SU-DHL-6 (cell line): ENCODE data around the gene RALY.
A peak's percentile ranks its signal among the peaks of the same experiment; 100 is the strongest.

Source experiments
- H2AFZ ChIP-seq: fragments of 200-600 bp; sonication (generic); 2 replicates; pipeline ENCODE4 v1.6.1; 2014; ENCODE audit warnings: low read depth, mild to moderate bottlenecking, moderate library complexity, mixed read lengths, antibody characterized with exemption, low read length; ENCODE audit not compliant: severe bottlenecking
- H3F3A ChIP-seq: fragments of 200-600 bp; shearing (Covaris generic); 2 replicates; pipeline ENCODE4 v1.6.0; 2016; ENCODE audit warnings: antibody characterized with exemption, mild to moderate bottlenecking; ENCODE audit not compliant: insufficient read depth
- H3K27ac ChIP-seq: fragments of 200-600 bp; sonication (generic); 2 replicates; pipeline ENCODE4 v1.5.1; 2016; ENCODE audit warnings: low read depth, mild to moderate bottlenecking, low read length, moderate library complexity, mixed read lengths
- H3K27me3 ChIP-seq: fragments of 200-600 bp; sonication (generic), shearing (Covaris generic); 2 replicates; pipeline ENCODE4 v1.6.0; 2014; ENCODE audit warnings: mild to moderate bottlenecking, low read length
- H3K36me3 ChIP-seq: fragments of 200-600 bp; sonication (generic); 2 replicates; pipeline ENCODE4 v1.6.1; 2014; ENCODE audit warnings: mild to moderate bottlenecking, low read length, mixed read lengths
- H3K4me2 ChIP-seq: fragments of 300-600, 200-600 bp; shearing (Covaris generic), sonication (generic); 2 replicates; pipeline ENCODE4 v1.6.0; 2014; ENCODE audit warnings: low read length, low read depth, mild to moderate bottlenecking; ENCODE audit not compliant: poor library complexity, severe bottlenecking
- H3K4me3 ChIP-seq: fragments of 200-600 bp; sonication (generic); 2 replicates; pipeline ENCODE4 v1.5.1; 2014; ENCODE audit warnings: antibody characterized with exemption, low read length, mild to moderate bottlenecking, mixed read lengths; ENCODE audit not compliant: insufficient read depth, poor library complexity, severe bottlenecking
- H3K79me2 ChIP-seq: fragments of 200-600 bp; sonication (generic); 2 replicates; pipeline ENCODE4 v1.6.1; 2014; ENCODE audit warnings: mild to moderate bottlenecking, low read length, moderate library complexity; ENCODE audit not compliant: insufficient read depth
- H3K9ac ChIP-seq: fragments of 200-600 bp; sonication (generic); 2 replicates; pipeline ENCODE4 v1.7.0; 2014; ENCODE audit warnings: mild to moderate bottlenecking, low read length
- H3K9me2 ChIP-seq: fragments of 200-600 bp; sonication (generic); replicated peaks from 2 replicates; pipeline ENCODE4 v1.6.1; 2014; ENCODE audit warnings: low read length; ENCODE audit not compliant: insufficient read depth
- H3K9me3 ChIP-seq: fragments of 200-600 bp; sonication (generic); 2 replicates; pipeline ENCODE4 v1.6.1; 2014; ENCODE audit warnings: low read length, mixed read lengths; ENCODE audit not compliant: insufficient read depth
- H4K20me1 ChIP-seq: fragments of 200-600 bp; sonication (generic); 2 replicates; pipeline ENCODE4 v1.6.1; 2014; ENCODE audit warnings: low read depth, mild to moderate bottlenecking, antibody characterized with exemption, low read length, moderate library complexity, mixed read lengths
- EZH2phosphoT487 ChIP-seq: fragments of 200-600 bp; sonication (generic), shearing (Covaris generic); conservative IDR thresholded peaks from 2 replicates; pipeline ENCODE4 v1.6.1; 2018; ENCODE audit warnings: mild to moderate bottlenecking, antibody characterized with exemption, low read length, moderate library complexity, mixed read lengths
- TF ChIP-seq, protein P1 (sequence below): fragments of 200-600 bp; sonication (generic); IDR thresholded peaks from one replicate; pipeline ENCODE4 v1.5.1; 2017; ENCODE audit warnings: antibody characterized with exemption, mild to moderate bottlenecking, low read length, moderate library complexity; ENCODE audit not compliant: insufficient read depth, poor library complexity, severe bottlenecking

The RALY gene

DNA sequence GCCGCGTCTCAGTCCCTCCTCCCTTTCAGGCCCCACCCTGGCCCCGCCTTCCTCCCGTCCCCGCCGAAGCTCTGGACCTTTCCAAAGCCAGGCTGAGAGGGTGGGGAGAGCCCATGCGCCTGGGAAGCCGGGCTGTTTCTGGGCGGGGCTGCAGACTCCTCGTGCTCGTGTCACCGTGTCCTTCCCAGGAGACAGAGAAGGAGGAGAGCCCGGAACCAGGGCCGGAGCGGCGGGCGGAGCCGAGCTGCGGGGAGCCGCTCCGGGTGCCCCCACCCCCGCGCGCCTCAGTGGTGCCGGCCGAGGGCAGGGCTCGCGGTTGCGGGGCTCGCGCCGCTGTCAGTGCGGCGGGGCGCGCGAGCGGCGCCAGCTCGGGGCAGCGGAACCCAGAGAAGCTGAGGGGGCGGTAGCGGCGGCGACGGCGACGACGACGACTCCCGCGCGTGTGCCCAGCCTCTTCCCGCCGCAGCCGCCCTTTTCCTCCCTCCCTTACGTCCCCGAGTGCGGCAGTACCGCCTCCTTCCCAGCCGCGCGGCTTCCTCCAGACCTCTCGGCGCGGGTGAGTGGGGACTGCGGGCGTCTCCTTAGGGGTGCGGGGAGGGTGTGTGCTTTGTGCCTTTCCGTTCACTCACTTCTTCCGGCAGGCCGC lies at the start of gene RALY:
TSS of gene RALY (plus strand) at position 336 of the 646 bp plus-strand sequence. CDS start 78,164 bp downstream, outside the sequence.
- H3K9ac ChIP-seq = peak within 1 kb of the TSS; percentile 86
- peak within 1 kb of the TSS; percentile 88 for H3K4me2 ChIP-seq
- H3F3A ChIP-seq = no peaks in the 10 kb centered on the region
- H3K4me3 ChIP-seq = peak within 1 kb of the TSS; percentile 91
- peak within 1 kb of the TSS; percentile 88 for H3K27ac ChIP-seq
- no peaks in the 10 kb centered on the region for H3K36me3 ChIP-seq
- H3K27me3 ChIP-seq = no peaks in the 10 kb centered on the region
- TF ChIP-seq EZH2phosphoT487 = no peak
- TF ChIP-seq, protein P1, sequence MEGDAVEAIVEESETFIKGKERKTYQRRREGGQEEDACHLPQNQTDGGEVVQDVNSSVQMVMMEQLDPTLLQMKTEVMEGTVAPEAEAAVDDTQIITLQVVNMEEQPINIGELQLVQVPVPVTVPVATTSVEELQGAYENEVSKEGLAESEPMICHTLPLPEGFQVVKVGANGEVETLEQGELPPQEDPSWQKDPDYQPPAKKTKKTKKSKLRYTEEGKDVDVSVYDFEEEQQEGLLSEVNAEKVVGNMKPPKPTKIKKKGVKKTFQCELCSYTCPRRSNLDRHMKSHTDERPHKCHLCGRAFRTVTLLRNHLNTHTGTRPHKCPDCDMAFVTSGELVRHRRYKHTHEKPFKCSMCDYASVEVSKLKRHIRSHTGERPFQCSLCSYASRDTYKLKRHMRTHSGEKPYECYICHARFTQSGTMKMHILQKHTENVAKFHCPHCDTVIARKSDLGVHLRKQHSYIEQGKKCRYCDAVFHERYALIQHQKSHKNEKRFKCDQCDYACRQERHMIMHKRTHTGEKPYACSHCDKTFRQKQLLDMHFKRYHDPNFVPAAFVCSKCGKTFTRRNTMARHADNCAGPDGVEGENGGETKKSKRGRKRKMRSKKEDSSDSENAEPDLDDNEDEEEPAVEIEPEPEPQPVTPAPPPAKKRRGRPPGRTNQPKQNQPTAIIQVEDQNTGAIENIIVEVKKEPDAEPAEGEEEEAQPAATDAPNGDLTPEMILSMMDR = no peak
- no peaks in the 10 kb centered on the region for H3K9me3 ChIP-seq
- H2AFZ ChIP-seq = peak within 1 kb of the TSS; percentile 79
- peaks cover 37% of the 10 kb centered on the region for H4K20me1 ChIP-seq
- peaks cover 54% of the 10 kb centered on the region for H3K79me2 ChIP-seq
- no peaks in the 10 kb centered on the region for H3K9me2 ChIP-seq

DNA sequence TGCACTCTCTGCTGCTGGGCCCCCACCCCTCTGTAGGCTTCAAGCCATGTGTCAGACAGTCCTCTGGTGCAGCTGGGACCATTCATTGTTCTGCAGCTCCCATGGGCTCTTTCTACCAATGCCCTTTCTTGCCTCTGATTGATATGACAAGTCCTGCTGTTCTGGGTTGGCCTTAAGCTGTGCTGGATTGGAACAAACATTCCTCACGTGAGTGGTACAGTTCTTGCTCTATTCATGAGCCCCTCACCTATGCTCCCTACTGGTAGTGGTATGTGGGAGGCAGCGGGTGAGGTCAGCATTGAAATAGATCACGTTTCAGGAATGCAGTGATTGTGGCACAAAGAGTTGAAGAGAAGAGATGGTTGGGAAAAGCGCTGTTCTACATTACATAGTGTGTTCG lies 48.8 kb upstream of the RALY start:
- H3K9ac ChIP-seq = no peak overlapping the region
- H3K4me2 ChIP-seq = no peak overlapping the region
- H3K79me2 ChIP-seq = no peaks in the 10 kb centered on the region
- no peaks in the 10 kb centered on the region for H3F3A ChIP-seq
- H3K9me2 ChIP-seq = no peaks in the 10 kb centered on the region
- no peak overlapping the region for H3K27ac ChIP-seq
- peaks cover 21% of the 10 kb centered on the region; the same call in 1 of the 2 replicates for H3K9me3 ChIP-seq
- no peaks in the 10 kb centered on the region for H3K36me3 ChIP-seq
- no peak for TF ChIP-seq EZH2phosphoT487
- TF ChIP-seq, protein P1 = no peak
- H3K4me3 ChIP-seq = no peak overlapping the region
- no peak overlapping the region for H2AFZ ChIP-seq
- H3K27me3 ChIP-seq = no peaks in the 10 kb centered on the region
- no peaks in the 10 kb centered on the region for H4K20me1 ChIP-seq

DNA sequence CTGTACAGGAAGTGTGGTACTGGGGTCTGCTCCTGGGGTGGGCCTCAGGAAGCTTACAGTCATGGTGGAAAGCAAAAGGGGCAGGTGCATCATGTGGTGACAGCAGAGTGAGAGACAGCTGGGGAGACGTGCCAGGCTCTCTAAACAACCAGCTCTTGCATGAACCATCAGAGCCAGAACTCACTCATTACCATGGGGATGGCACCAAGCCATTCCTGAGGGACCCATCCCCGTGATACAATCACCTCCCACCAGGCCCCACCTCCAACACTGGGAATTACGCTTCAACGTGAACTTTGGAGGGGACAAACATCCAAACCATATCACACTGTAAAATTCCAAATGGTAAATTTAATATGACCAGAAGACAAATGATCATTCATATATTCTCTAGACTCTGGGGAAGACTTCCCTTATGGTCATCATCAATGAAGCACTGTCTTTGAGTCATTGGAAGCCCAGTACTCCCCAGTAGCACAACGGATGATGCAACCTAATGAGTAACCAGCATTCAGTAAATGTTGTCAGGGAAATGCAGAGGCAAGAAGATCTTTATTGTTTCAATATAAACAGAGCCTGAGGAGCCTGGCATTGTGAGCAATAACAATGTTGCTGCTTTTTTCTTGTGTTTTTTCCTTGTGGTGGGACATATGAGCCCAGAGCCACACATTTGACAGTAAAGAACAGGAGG lies 48.2 kb upstream of the RALY start:
- H3K36me3 ChIP-seq = no peaks in the 10 kb centered on the region
- TF ChIP-seq EZH2phosphoT487 = no peak
- TF ChIP-seq, protein P1 = no peak
- H3K9me3 ChIP-seq = peaks cover 21% of the 10 kb centered on the region; the same call in 1 of the 2 replicates
- H4K20me1 ChIP-seq = no peaks in the 10 kb centered on the region
- H3K27me3 ChIP-seq = no peaks in the 10 kb centered on the region
- no peak overlapping the region for H3K9ac ChIP-seq
- H3K27ac ChIP-seq = no peak overlapping the region
- H3K4me3 ChIP-seq = no peak overlapping the region
- H3K79me2 ChIP-seq = no peaks in the 10 kb centered on the region
- H3F3A ChIP-seq = no peaks in the 10 kb centered on the region
- H2AFZ ChIP-seq = no peak overlapping the region
- no peaks in the 10 kb centered on the region for H3K9me2 ChIP-seq
- no peak overlapping the region for H3K4me2 ChIP-seq
